ENCODE results near the gene GCAT. TPM values are rescaled to one million over a fixed set of nuclear protein-coding genes. Genes with fewer than 3 reads are reported as not detected.
A peak's percentile ranks its signal among the peaks of the same experiment; 100 is the strongest.

GCAT gene
- total RNA-seq, 1 experiment from 2014 or later: 24.8 TPM

GRCh38 chr22:37850801-37851200 is 43.1 kb downstream of the GCAT start:
- no peaks in the 10 kb centered on the region for H3K27me3 ChIP-seq (replicated peaks; ENCODE audit: control insufficient read depth, insufficient read depth, low read length)
- DNase-seq: no peak
- H3K4me3 ChIP-seq (ENCODE audit: low read depth, low read length): no peak overlapping the region
- H3K4me1 ChIP-seq: no peaks in the 10 kb centered on the region
- Mint-ChIP-seq H3K27me3 (ENCODE audit: insufficient read depth, unreplicated experiment) (no peaks in the 10 kb centered on the region), H3K36me3 (ENCODE audit: insufficient read depth, unreplicated experiment) (peaks cover 80% of the 10 kb centered on the region), H3K27ac (ENCODE audit: unreplicated experiment) (no peak overlapping the region), H3K4me3 (ENCODE audit: unreplicated experiment) (peak overlapping the region; percentile 95), H3K9me3 (ENCODE audit: unreplicated experiment) (no peaks in the 10 kb centered on the region), H3K4me1 (ENCODE audit: low read depth, unreplicated experiment) (peaks cover 12% of the 10 kb centered on the region)
- TF ChIP-seq CTCF (IDR thresholded peaks at IDR 0.05; ENCODE audit: insufficient read depth in 1 of 2, low read depth in 1 of 2, low read length in 1 of 2, severe bottlenecking in 1 of 2, unreplicated experiment in 1 of 2): no peak
- no TSS peak for BruUV-seq (replicated peaks)
- H3K9me3 ChIP-seq: no peaks in the 10 kb centered on the region
- ChIA-PET CTCF (no interaction called here), POLR2A (no interaction called here)
- peaks cover 3% of the 10 kb centered on the region; the same call in 1 of the 2 replicates for H3K36me3 ChIP-seq (ENCODE audit: control insufficient read depth, insufficient read depth, low read length)
- intact Hi-C loops (cut with micrococcal nuclease; ENCODE audit: unreplicated experiment): no loop called here

GRCh38 chr22:37852418-37852817 is 44.7 kb downstream of the GCAT start:
- peaks cover 3% of the 10 kb centered on the region; the same call in 1 of the 2 replicates for H3K36me3 ChIP-seq (ENCODE audit: control insufficient read depth, insufficient read depth, low read length)
- H3K27me3 Mint-ChIP-seq (ENCODE audit: insufficient read depth, unreplicated experiment): no peaks in the 10 kb centered on the region
- CTCF ChIA-PET: interaction anchor here (0.8 kb wide), 1 partner anchor 35 kb away, joined by 3 read pairs; no protein-coding TSS in a partner anchor

GRCh38 chr22:37854946-37855345 is 47.2 kb downstream of the GCAT start:
- Mint-ChIP-seq H3K27me3 (ENCODE audit: insufficient read depth, unreplicated experiment) (no peaks in the 10 kb centered on the region), H3K27ac (ENCODE audit: unreplicated experiment) (no peak overlapping the region), H3K36me3 (ENCODE audit: insufficient read depth, unreplicated experiment) (peaks cover 96% of the 10 kb centered on the region), H3K4me1 (ENCODE audit: low read depth, unreplicated experiment) (peaks cover 5% of the 10 kb centered on the region), H3K9me3 (ENCODE audit: unreplicated experiment) (no peaks in the 10 kb centered on the region), H3K4me3 (ENCODE audit: unreplicated experiment) (no peak overlapping the region)
- no TSS peak for BruUV-seq (replicated peaks)
- Histone ChIP-seq H3K9me3 (no peaks in the 10 kb centered on the region), H3K27me3 (replicated peaks; ENCODE audit: control insufficient read depth, insufficient read depth, low read length) (no peaks in the 10 kb centered on the region), H3K4me1 (no peaks in the 10 kb centered on the region), H3K4me3 (ENCODE audit: low read depth, low read length) (no peak overlapping the region), H3K36me3 (ENCODE audit: control insufficient read depth, insufficient read depth, low read length) (peaks cover 3% of the 10 kb centered on the region; the same call in 1 of the 2 replicates)
- no peak for TF ChIP-seq CTCF (IDR thresholded peaks at IDR 0.05; ENCODE audit: insufficient read depth in 1 of 2, low read depth in 1 of 2, low read length in 1 of 2, severe bottlenecking in 1 of 2, unreplicated experiment in 1 of 2)
- ChIA-PET CTCF (interaction anchor here (0.6 kb wide), 1 partner anchor 20 kb away, joined by 5 read pairs; no protein-coding TSS in a partner anchor), POLR2A (interaction anchor here (0.6 kb wide), 2 partner anchors 8 to 65 kb away, joined by 4 read pairs; no protein-coding TSS in a partner anchor)
- intact Hi-C loops (cut with micrococcal nuclease; ENCODE audit: unreplicated experiment): no loop called here
- DNase-seq: no peak

More at GRCh38 chr22:37852418-37852817, 44.7 kb downstream of the GCAT start:
- BruUV-seq (replicated peaks): no TSS peak
- POLR2A ChIA-PET: no interaction called here
- H3K9me3 ChIP-seq: no peaks in the 10 kb centered on the region
- no peaks in the 10 kb centered on the region for H3K4me1 ChIP-seq
- Mint-ChIP-seq H3K27ac (ENCODE audit: unreplicated experiment) (no peak overlapping the region), H3K9me3 (ENCODE audit: unreplicated experiment) (no peaks in the 10 kb centered on the region), H3K36me3 (ENCODE audit: insufficient read depth, unreplicated experiment) (peaks cover 92% of the 10 kb centered on the region), H3K4me1 (ENCODE audit: low read depth, unreplicated experiment) (peaks cover 11% of the 10 kb centered on the region), H3K4me3 (ENCODE audit: unreplicated experiment) (no peak overlapping the region)
- TF ChIP-seq CTCF (IDR thresholded peaks at IDR 0.05; ENCODE audit: insufficient read depth in 1 of 2, low read depth in 1 of 2, low read length in 1 of 2, severe bottlenecking in 1 of 2, unreplicated experiment in 1 of 2): no peak
- no peak overlapping the region for H3K4me3 ChIP-seq (ENCODE audit: low read depth, low read length)
- intact Hi-C loops (cut with micrococcal nuclease; ENCODE audit: unreplicated experiment): no loop called here
- no peaks in the 10 kb centered on the region for H3K27me3 ChIP-seq (replicated peaks; ENCODE audit: control insufficient read depth, insufficient read depth, low read length)
- DNase-seq: no peak

All from Caco-2 (cell line).